Panc1 (cell line): ENCODE results near the gene NCS1. TPM values are rescaled to one million over a fixed set of nuclear protein-coding genes. Genes with fewer than 3 reads are reported as not detected.

Source experiments
- ATAC-seq: fragments of 200-7000 bp; cut with Tn5 transposase; 2 replicates; pipeline ENCODE4 v1.9.1; 2020; ENCODE audit warnings: mild to moderate bottlenecking, moderate library complexity
- BruUV-seq: library from RNA; stranded (reverse); fragments of 400-500 nt; replicated peaks from 2 replicates; lab custom pipeline; 2021; lab: Mats Ljungman, UMichigan
- CTCF ChIA-PET: fragments of 300-600 bp; sonication (Branson Sonifier 250); formaldehyde crosslinking; loops from one replicate; lab custom pipeline; 2022; ENCODE audit warnings: antibody characterized with exemption; lab: Charles Lee
- POLR2A ChIA-PET: fragments of 300-600 bp; sonication (Branson Sonifier 250); formaldehyde crosslinking; loops from one replicate; lab custom pipeline; 2022; ENCODE audit warnings: antibody characterized with exemption; lab: Charles Lee
- DNase-seq: peaks from one replicate; pipeline ENCODE4 v3.0.0-alpha.2; 2010; ENCODE audit warnings: low read depth, low spot score
- H3K27ac ChIP-seq: 2 replicates; pipeline ENCODE4 v1.5.1; 2011; ENCODE audit warnings: mild to moderate bottlenecking, low read length, inconsistent platforms
- H3K27me3 ChIP-seq: fragments of 200-500 bp; sonication (Bioruptor generic); 2 replicates; pipeline ENCODE4 v1.6.0; 2014; ENCODE audit warnings: low read length, inconsistent platforms; ENCODE audit not compliant: control insufficient read depth, insufficient read depth
- H3K36me3 ChIP-seq: fragments of 200-500 bp; sonication (Bioruptor generic); 2 replicates; pipeline ENCODE4 v1.5.1; 2014; ENCODE audit warnings: inconsistent platforms, mild to moderate bottlenecking, low read length, moderate library complexity; ENCODE audit not compliant: control insufficient read depth, insufficient read depth
- H3K4me1 ChIP-seq: 2 replicates; pipeline ENCODE4 v1.5.1; 2011; ENCODE audit warnings: inconsistent platforms, mild to moderate bottlenecking, low read length, moderate library complexity; ENCODE audit not compliant: control insufficient read depth, insufficient read depth
- H3K4me3 ChIP-seq, 2 experiments: 2 replicates each; pipeline ENCODE4 v1.5.1; 2011 to 2012; ENCODE audit warnings: low read depth in 2 of 2, low read length in 2 of 2, mild to moderate bottlenecking in 2 of 2, inconsistent platforms in 1 of 2, moderate library complexity in 1 of 2
- H3K9me3 ChIP-seq: fragments of 200-500 bp; sonication (Bioruptor generic); 2 replicates; pipeline ENCODE4 v1.5.1; 2014; ENCODE audit warnings: low read depth, mild to moderate bottlenecking, inconsistent platforms, low read length, moderate library complexity; ENCODE audit not compliant: control insufficient read depth, insufficient read depth
- CTCF ChIP-seq: fragments of 450-650 bp; IDR thresholded peaks from 2 replicates; pipeline ENCODE4 v1.5.1; 2017; ENCODE audit warnings: mild to moderate bottlenecking
- POLR2AphosphoS5 ChIP-seq: IDR thresholded peaks from 2 replicates; pipeline ENCODE4 v1.6.1; 2012; ENCODE audit warnings: mild to moderate bottlenecking, low read depth, low read length, moderate library complexity
- REST ChIP-seq, 2 experiments: IDR thresholded peaks; 2 replicates each; pipeline ENCODE4 v1.6.1; 2011 to 2012; ENCODE audit warnings: low read depth in 2 of 2, control low read depth in 1 of 2, low read length in 1 of 2, mild to moderate bottlenecking in 1 of 2, moderate library complexity in 1 of 2; ENCODE audit not compliant: insufficient read depth in 1 of 2
- SIN3A ChIP-seq: IDR thresholded peaks from 2 replicates; pipeline ENCODE4 v1.6.1; 2012; ENCODE audit warnings: low read depth, mild to moderate bottlenecking, low read length, moderate library complexity, borderline replicate concordance; ENCODE audit not compliant: insufficient read depth
- TCF7L2 ChIP-seq: IDR thresholded peaks from 2 replicates; pipeline ENCODE4 v1.6.1; 2011; ENCODE audit warnings: mild to moderate bottlenecking, low read depth, low read length, inconsistent platforms
- in situ Hi-C: cut with HindIII; loops from 2 replicates; pipeline ENCODE4 v1.10.0; 2016; ENCODE audit warnings: low sequenced_read_pairs, low pct_unique_long_range_greater_than_20kb
- intact Hi-C: fragments of 100-400 bp; cut with micrococcal nuclease; formaldehyde crosslinking; loops from one replicate; pipeline ENCODE4 v1.10.0; 2022; ENCODE audit not compliant: unreplicated experiment
- total RNA-seq: library from RNA; stranded (reverse); gene quantifications from one replicate; pipeline ENCODE4 v1.2.1, GENCODE V29; 2021; ENCODE audit not compliant: unreplicated experiment

Gene NCS1
- total RNA-seq, 1 experiment from 2014 or later = 31.6 TPM

- Histone ChIP-seq H3K27ac (no peak overlapping the region), H3K4me1 (no peaks in the 10 kb centered on the region), H3K9me3 (no peaks in the 10 kb centered on the region), H3K27me3 (no peaks in the 10 kb centered on the region), H3K36me3 (no peaks in the 10 kb centered on the region), H3K4me3 (no peak overlapping the region)
- BruUV-seq = no TSS peak
- no peak for TF ChIP-seq POLR2AphosphoS5
- no peak for DNase-seq
- ATAC-seq = no peak
- intact Hi-C loops = loop anchor here (5.0 to 10.0 kb wide), 2 partner anchors 134 to 174 kb away; no protein-coding TSS in a partner anchor
- CTCF ChIA-PET = no interaction called here
- in situ Hi-C loops = no loop called here
- POLR2A ChIA-PET = no interaction called here
These were observed 69.0 kb downstream of the NCS1 start for GRCh38 chr9:130241198-130241535.

GRCh38 chr9:130242270-130243014, 70.2 kb downstream of the NCS1 start:
- intact Hi-C loops = loop anchor here (5.0 to 10.0 kb wide), 2 partner anchors 135 to 172 kb away; no protein-coding TSS in a partner anchor
- POLR2A ChIA-PET = no interaction called here
- no TSS peak for BruUV-seq

More at GRCh38 chr9:130242270-130243014, 70.2 kb downstream of the NCS1 start:
- DNase-seq = no peak
- no peaks in the 10 kb centered on the region for H3K36me3 ChIP-seq
- ATAC-seq = peak; percentile 24
- no peak overlapping the region for H3K27ac ChIP-seq
- no peaks in the 10 kb centered on the region for H3K4me1 ChIP-seq
- CTCF ChIA-PET = interaction anchor here (0.5 to 0.6 kb wide), 2 partner anchors 12 to 58 kb away, joined by 3 to 6 read pairs; no protein-coding TSS in a partner anchor
- H3K9me3 ChIP-seq = no peaks in the 10 kb centered on the region
- in situ Hi-C loops = no loop called here
- no peak overlapping the region for H3K4me3 ChIP-seq
- H3K27me3 ChIP-seq = no peaks in the 10 kb centered on the region
- TF ChIP-seq CTCF (no peak), SIN3A (no peak), TCF7L2 (no peak), REST (IDR thresholded peaks at IDR 0.05; ENCODE audit: insufficient read depth in 1 of 2, low read depth in 2 of 2, low read length in 1 of 2) (no peak), POLR2AphosphoS5 (no peak)
